Fibroblast of skin of right quadriceps (primary cell): Measurements from ENCODE around the gene ITGA11.

ENCODE experiments used
- DNase-seq: peaks from one replicate; pipeline ENCODE4 v3.0.0-alpha.2; 2013

ITGA11 gene

DNA sequence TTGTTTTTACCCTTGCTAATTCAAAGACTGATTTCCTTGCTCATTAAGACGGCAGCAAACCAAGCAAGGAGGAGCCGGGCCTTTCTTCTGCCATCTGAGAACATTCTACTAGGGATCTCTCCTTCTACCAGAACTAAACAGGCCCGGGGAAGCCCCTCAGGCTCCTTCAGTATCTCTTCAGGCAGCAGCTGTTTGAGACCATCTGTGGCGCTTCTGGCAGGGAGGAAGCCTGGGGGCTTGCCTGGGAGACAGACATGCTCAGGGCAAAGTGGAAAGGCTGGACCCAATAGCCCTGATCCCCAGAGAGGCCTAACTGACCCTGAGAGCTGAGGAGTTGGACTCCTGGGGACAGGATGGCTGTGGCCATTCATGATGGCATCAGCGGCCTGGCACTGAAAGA lies 86.5 kb downstream of the ITGA11 start:
- no peak for DNase-seq

DNA sequence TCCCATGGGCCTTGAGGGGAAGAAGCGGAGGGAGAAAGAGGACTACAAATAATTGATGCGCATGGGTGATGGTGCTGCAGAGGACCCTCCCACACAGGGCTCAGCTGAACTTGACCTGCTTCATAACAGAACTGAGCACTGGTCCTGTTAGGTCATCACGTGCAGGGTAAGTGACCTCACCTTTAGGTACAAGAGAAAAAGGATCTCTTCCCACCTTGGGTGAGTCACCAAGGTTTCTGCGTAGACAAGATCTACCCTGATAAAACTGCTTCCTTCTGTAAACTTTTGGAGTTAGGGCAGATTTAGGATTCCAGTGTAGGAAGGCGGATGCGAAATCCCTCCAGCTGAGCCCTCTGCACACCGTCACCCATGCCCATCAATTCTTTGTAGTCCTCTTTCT lies 87.4 kb downstream of the ITGA11 start:
- DNase-seq, result no peak

- no peak for DNase-seq
Observed at GRCh38 chr15:68343579-68344225, 88.3 kb downstream of the ITGA11 start.

- DNase-seq, result no peak
Observed at GRCh38 chr15:68341760-68342725, 89.9 kb downstream of the ITGA11 start.

GRCh38 chr15:68340726-68341671 lies 91.0 kb downstream of the ITGA11 start:
- DNase-seq, result no peak

DNA sequence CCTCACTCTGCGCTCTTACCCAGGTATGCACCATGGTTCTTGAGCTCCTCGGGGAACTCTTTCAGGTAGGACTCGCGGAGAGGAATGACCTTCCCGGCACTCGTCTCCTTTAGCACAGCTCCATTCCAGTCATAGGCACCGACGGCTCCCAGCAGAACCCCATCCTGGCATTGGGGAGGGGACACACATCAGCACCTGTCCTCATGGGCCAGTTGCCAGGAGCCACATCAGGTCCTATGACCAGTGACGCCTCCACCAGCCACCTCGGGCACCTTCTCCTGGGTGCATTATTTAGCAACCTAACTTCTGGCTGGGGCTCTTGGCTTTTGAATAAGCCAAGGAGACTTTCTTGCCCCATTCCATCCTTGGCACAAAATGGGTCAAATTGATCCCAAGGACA lies 92.5 kb downstream of the ITGA11 start:
- DNase-seq, result no peak

- no peak for DNase-seq
Observed at GRCh38 chr15:68337826-68338225, 94.1 kb downstream of the ITGA11 start.

DNA sequence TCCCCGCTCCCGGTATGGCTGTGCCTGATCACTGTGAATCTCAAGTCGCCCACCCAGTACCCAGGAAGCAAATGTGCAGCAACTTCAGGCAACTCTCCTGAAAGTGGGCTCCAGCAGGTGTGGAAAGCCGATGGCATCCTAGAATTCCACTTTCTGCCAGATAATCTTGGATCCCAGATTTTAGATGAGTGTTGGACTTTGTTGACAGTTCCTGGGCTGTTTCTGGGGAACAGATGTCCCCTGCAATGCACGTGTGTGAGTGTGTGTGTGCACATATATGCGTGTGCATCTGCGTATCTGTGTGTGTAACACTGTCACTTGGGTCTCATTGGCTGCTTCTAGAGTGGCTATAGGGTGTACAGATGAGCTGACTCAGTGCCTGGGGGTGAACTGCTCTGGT lies 95.4 kb downstream of the ITGA11 start:
- DNase-seq, result no peak

GRCh38 chr15:68335655-68336054 lies 96.3 kb downstream of the ITGA11 start:
- no peak for DNase-seq

GRCh38 chr15:68335251-68335650 lies 96.7 kb downstream of the ITGA11 start:
- no peak for DNase-seq

DNA sequence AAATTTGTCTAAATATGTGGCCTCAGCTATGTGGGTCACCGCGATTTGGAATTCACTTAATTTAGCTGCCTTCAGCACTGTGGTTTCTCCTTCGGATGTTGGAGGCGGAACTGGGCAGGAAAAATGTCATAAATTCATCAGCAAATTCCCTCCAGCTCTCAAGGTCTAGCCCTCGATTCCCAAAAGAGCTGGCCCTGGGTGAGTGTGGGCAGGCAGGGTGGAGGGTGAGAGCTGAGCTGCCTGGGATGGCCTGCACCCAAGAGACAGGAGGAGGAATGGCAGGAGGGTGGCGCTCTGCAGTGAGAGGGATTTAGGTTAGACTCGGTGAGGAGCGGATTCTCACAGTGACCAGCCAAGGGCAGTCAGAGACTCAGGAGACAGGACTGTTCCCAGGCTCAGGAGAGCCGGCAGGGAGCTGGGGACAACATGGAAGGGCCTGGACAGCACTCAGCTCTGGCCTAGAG lies 97.3 kb downstream of the ITGA11 start:
- DNase-seq, result peak; percentile 87

DNA sequence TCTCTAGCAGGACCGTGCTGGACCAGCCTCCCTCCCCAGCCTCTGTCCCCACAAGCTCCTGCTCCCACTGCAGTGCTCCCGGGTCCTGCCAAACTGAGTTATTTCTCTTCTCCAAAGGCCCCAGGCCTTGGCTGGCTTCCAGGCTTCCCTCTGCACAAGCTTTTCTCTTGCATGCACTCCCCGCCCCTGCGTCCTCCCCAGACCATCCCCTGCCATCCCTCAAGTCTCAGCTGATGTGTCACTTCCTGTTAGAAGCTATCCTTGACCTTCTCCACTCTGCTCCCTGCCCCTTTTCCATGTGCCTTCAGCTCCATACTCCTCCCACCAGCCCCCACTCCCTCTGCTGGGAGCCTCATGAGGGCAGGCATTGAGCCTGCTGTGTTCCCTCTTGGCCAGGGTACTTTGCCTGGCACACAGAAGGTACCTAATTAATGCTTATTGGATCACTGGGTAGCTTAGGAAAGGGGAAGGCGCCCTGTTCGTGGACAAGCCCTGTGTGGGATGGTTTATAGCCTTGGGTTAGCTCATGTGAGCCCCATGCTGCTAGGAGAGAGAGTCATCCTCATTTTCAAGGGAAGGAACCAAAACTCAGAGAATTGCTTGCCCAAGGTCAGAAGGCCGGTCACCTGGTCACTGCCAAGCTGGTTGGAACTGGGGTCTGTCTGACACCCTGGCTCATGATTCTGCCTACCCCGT lies 98.0 kb downstream of the ITGA11 start:
- DNase-seq, result peak; percentile 71

GRCh38 chr15:68332266-68332665 lies 99.7 kb downstream of the ITGA11 start:
- DNase-seq, result no peak

DNA sequence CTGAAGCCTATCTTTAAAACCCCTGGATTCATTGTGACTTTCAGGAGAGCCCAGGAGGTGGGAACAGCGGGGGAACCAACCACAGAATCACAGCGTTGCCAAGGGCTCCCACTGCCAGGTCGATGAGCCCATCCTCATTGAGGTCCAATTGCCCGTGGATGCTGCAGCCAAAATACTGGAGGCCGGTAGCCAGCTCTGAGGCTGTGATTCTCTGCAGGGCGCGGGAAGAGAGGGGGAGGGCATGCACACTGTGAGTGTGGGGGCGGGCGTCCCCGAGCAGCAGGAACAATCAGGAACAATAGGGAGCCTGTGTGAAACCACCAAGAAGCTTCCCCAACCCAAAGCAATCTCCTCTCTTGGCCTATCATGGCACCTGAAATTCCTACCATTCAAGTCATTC lies 101.1 kb downstream of the ITGA11 start:
- DNase-seq, result no peak

GRCh38 chr15:68330416-68330815 lies 101.5 kb downstream of the ITGA11 start:
- DNase-seq, result no peak

- no peak for DNase-seq
Observed at GRCh38 chr15:68328964-68329363, 103.0 kb downstream of the ITGA11 start.

DNA sequence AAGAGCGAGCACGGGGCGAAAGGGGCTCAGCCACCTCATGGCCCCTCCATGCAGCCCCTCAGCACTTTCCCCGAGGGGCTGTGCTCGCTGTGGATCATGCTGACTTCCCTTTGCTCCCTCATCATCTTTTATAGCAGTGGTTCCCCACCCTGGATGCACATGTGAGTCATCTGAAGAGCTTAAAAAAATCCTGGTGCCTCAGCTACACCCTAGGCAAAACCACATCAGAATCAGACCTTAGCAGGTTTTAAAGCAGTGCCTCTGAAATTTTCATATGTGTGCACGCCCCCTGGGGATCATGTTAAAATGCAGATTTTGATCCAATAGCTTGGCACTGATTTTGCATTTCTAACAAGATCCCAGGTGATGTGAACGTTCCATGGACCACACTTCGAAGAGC lies 103.5 kb downstream of the ITGA11 start:
- DNase-seq, result no peak

GRCh38 chr15:68326711-68327354 lies 105.1 kb downstream of the ITGA11 start:
- DNase-seq, result no peak

DNA sequence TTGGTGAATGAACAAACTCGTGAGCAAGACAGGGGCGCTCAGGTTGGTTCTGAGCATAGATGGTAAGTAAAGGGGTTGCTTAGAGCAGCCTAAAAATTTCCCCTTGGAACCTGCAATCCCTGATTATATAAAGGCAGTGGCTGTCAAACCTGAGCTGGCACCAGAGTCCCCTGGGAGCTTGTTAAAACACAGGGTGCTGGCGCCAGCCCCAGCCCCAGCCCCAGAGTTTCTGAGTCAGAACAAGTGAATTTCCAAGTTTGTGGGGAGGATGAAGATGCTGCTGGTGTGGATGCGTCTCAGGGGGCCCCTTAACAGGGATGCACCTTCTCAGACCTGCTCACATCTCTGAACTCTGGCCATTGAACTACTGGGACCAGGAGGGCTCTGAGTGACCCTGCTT lies 106.2 kb downstream of the ITGA11 start:
- no peak for DNase-seq

GRCh38 chr15:68322796-68323195 lies 109.2 kb downstream of the ITGA11 start:
- DNase-seq, result no peak

- no peak for DNase-seq
Observed at GRCh38 chr15:68321229-68321628, 110.7 kb downstream of the ITGA11 start.

DNA sequence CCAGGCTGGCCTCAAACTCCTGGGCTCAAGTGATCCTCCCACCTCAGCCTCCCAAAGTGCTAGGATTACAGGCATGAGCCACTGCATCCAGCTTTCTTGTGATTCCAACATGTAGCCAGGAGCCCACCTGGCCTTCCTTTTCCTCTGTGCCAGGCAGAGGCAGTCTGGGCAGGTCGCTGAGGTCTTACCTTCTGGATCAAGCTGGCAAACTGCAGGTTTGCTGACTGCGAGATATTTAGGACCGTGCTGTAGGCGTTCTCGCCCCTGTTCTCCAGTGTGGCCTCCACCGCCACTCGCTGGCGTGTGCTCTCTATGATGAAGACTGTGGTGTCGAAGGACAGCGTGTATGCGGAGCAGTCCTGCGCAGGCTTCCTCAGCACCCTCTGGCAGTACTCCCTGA lies 112.0 kb downstream of the ITGA11 start:
- DNase-seq, result no peak
